ENCODE data around the gene WWOX.

The WWOX gene

GRCh38 chr16:78288888-78289287, 189.4 kb downstream of the WWOX start:
- DNase-seq (ENCODE audit: low read depth): no peak
- H3K4me3 ChIP-seq (ENCODE audit: low read depth, low read length): no peak overlapping the region
- no peak for TF ChIP-seq CTCF (IDR thresholded peaks at IDR 0.05; ENCODE audit: insufficient read depth, low read depth, low read length, missing control alignments)

GRCh38 chr16:78289373-78289772, 189.9 kb downstream of the WWOX start:
- no peak for DNase-seq (ENCODE audit: low read depth)
- no peak overlapping the region for H3K4me3 ChIP-seq (ENCODE audit: low read depth, low read length)
- no peak for TF ChIP-seq CTCF (IDR thresholded peaks at IDR 0.05; ENCODE audit: insufficient read depth, low read depth, low read length, missing control alignments)

GRCh38 chr16:78289844-78290277, 190.4 kb downstream of the WWOX start:
- no peak overlapping the region for H3K4me3 ChIP-seq (ENCODE audit: low read depth, low read length)
- TF ChIP-seq CTCF (IDR thresholded peaks at IDR 0.05; ENCODE audit: insufficient read depth, low read depth, low read length, missing control alignments): no peak
- DNase-seq (ENCODE audit: low read depth): no peak

- no peak for TF ChIP-seq CTCF (IDR thresholded peaks at IDR 0.05; ENCODE audit: insufficient read depth, low read depth, low read length, missing control alignments)
- DNase-seq (ENCODE audit: low read depth): no peak
- H3K4me3 ChIP-seq (ENCODE audit: low read depth, low read length): no peak overlapping the region
Observed at GRCh38 chr16:78290395-78290794, 190.9 kb downstream of the WWOX start.

GRCh38 chr16:78290872-78291591, 191.6 kb downstream of the WWOX start:
- no peak for TF ChIP-seq CTCF (IDR thresholded peaks at IDR 0.05; ENCODE audit: insufficient read depth, low read depth, low read length, missing control alignments)
- no peak overlapping the region for H3K4me3 ChIP-seq (ENCODE audit: low read depth, low read length)
- no peak for DNase-seq (ENCODE audit: low read depth)

GRCh38 chr16:78291604-78292003, 192.2 kb downstream of the WWOX start:
- TF ChIP-seq CTCF (IDR thresholded peaks at IDR 0.05; ENCODE audit: insufficient read depth, low read depth, low read length, missing control alignments): no peak
- no peak overlapping the region for H3K4me3 ChIP-seq (ENCODE audit: low read depth, low read length)
- DNase-seq (ENCODE audit: low read depth): no peak
